ENCODE measurements around the gene ACOX3.
A peak's percentile ranks its signal among the peaks of the same experiment; 100 is the strongest.
"Not testable (repeated sequence)": the region's sequence is repeated elsewhere in the genome, so short reads cannot be mapped to it uniquely, and the experiment has no call there.

The ACOX3 gene

GRCh38 chr4:8433136-8433535 lies 7.4 kb downstream of the ACOX3 start:
- no peak for DNase-seq (ENCODE audit: low spot score)

- DNase-seq (ENCODE audit: low spot score) = no peak
Observed at GRCh38 chr4:8431553-8431952, 9.0 kb downstream of the ACOX3 start.

- peak; percentile 87 for DNase-seq (ENCODE audit: low spot score)
Observed at GRCh38 chr4:8428288-8429097, 12.0 kb downstream of the ACOX3 start.

GRCh38 chr4:8427761-8428287 lies 12.7 kb downstream of the ACOX3 start:
- DNase-seq (ENCODE audit: low spot score) = peak; percentile 47

GRCh38 chr4:8427262-8427661 lies 13.3 kb downstream of the ACOX3 start:
- DNase-seq (ENCODE audit: low spot score) = no peak

- DNase-seq (ENCODE audit: low spot score) = no peak
Observed at GRCh38 chr4:8422786-8423185, 17.7 kb downstream of the ACOX3 start.

- no peak for DNase-seq (ENCODE audit: low spot score)
Observed at GRCh38 chr4:8422327-8422726, 18.2 kb downstream of the ACOX3 start.

GRCh38 chr4:8420151-8420550 lies 20.4 kb downstream of the ACOX3 start:
- not testable (repeated sequence) for DNase-seq (ENCODE audit: low spot score)

- no peak for DNase-seq (ENCODE audit: low spot score)
Observed at GRCh38 chr4:8419222-8420041, 21.1 kb downstream of the ACOX3 start.

GRCh38 chr4:8417071-8417614 lies 23.4 kb downstream of the ACOX3 start:
- no peak for DNase-seq (ENCODE audit: low spot score)

- no peak for DNase-seq (ENCODE audit: low spot score)
Observed at GRCh38 chr4:8414377-8414776, 26.1 kb downstream of the ACOX3 start.

- no peak for DNase-seq (ENCODE audit: low spot score)
Observed at GRCh38 chr4:8412288-8412687, 28.2 kb downstream of the ACOX3 start.

GRCh38 chr4:8411351-8412180 lies 29.0 kb downstream of the ACOX3 start:
- DNase-seq (ENCODE audit: low spot score) = no peak

GRCh38 chr4:8410641-8411271 lies 29.8 kb downstream of the ACOX3 start:
- DNase-seq (ENCODE audit: low spot score) = peak; percentile 67

- DNase-seq (ENCODE audit: low spot score) = no peak
Observed at GRCh38 chr4:8410066-8410625, 30.4 kb downstream of the ACOX3 start.

- DNase-seq (ENCODE audit: low spot score) = no peak
Observed at GRCh38 chr4:8409264-8410065, 31.1 kb downstream of the ACOX3 start.

- no peak for DNase-seq (ENCODE audit: low spot score)
Observed at GRCh38 chr4:8407756-8408155, 32.8 kb downstream of the ACOX3 start.

GRCh38 chr4:8407316-8407715 lies 33.2 kb downstream of the ACOX3 start:
- DNase-seq (ENCODE audit: low spot score) = no peak

GRCh38 chr4:8406887-8407286 lies 33.6 kb downstream of the ACOX3 start:
- DNase-seq (ENCODE audit: low spot score) = peak; percentile 8

GRCh38 chr4:8405516-8405875 lies 35.0 kb downstream of the ACOX3 start:
- DNase-seq (ENCODE audit: low spot score) = no peak
